ENCODE data around the gene NAA35.
"Not testable (repeated sequence)": the region's sequence is repeated elsewhere in the genome, so short reads cannot be mapped to it uniquely, and the experiment has no call there.

NAA35 gene

GRCh38 chr9:86047361-86047760 is 106.4 kb downstream of the NAA35 start:
- ChIA-PET CTCF (no interaction called here), POLR2A (interaction anchor here (0.6 kb wide), 1 partner anchor 34 kb away, joined by 3 read pairs; no protein-coding TSS in a partner anchor)
- TF ChIP-seq FOXK2 (IDR thresholded peaks at IDR 0.05) (no peak), FOXA1 (IDR thresholded peaks at IDR 0.05) (no peak), PKNOX1 (IDR thresholded peaks at IDR 0.05) (no peak), SUZ12 (IDR thresholded peaks at IDR 0.05) (no peak)
- DNase-seq (ENCODE audit: extremely low spot score) = no peak

- POLR2A ChIA-PET = interaction anchor here (0.6 kb wide), 1 partner anchor 33 kb away, joined by 3 read pairs; no protein-coding TSS in a partner anchor
- DNase-seq (ENCODE audit: extremely low spot score); CTCF ChIA-PET: not testable (repeated sequence)
Observed at GRCh38 chr9:86048018-86048742, 107.2 kb downstream of the NAA35 start.

- POLR2A ChIA-PET = no interaction called here
- CTCF ChIA-PET = no interaction called here
- TF ChIP-seq TARDBP (IDR thresholded peaks at IDR 0.05) (peak; percentile 38), ELF4 (IDR thresholded peaks at IDR 0.05) (no peak), FOXM1 (IDR thresholded peaks at IDR 0.05; ENCODE audit: borderline replicate concordance) (no peak), PKNOX1 (IDR thresholded peaks at IDR 0.05) (no peak), CTBP1 (IDR thresholded peaks at IDR 0.05; ENCODE audit: borderline replicate concordance) (no peak), L3MBTL2 (conservative IDR thresholded peaks at IDR 0.05) (no peak), FOXA1 (IDR thresholded peaks at IDR 0.05) (no peak), LEF1 (IDR thresholded peaks at IDR 0.05; ENCODE audit: borderline replicate concordance) (no peak)
Observed at GRCh38 chr9:86052556-86053468, 111.9 kb downstream of the NAA35 start.

GRCh38 chr9:86054695-86055094 is 113.7 kb downstream of the NAA35 start:
- ChIA-PET CTCF (no interaction called here), POLR2A (no interaction called here)
- no peak for DNase-seq (ENCODE audit: extremely low spot score)
- TF ChIP-seq FOXK2 (IDR thresholded peaks at IDR 0.05) = no peak
- TF ChIP-seq LEF1 (IDR thresholded peaks at IDR 0.05; ENCODE audit: borderline replicate concordance) = no peak
- no peak for TF ChIP-seq SUZ12 (IDR thresholded peaks at IDR 0.05)
- TF ChIP-seq L3MBTL2 (conservative IDR thresholded peaks at IDR 0.05) = no peak
- TF ChIP-seq SP1 (IDR thresholded peaks at IDR 0.05) = no peak
- no peak for TF ChIP-seq PKNOX1 (IDR thresholded peaks at IDR 0.05)
- no peak for TF ChIP-seq FOXA1 (IDR thresholded peaks at IDR 0.05)
- no peak for TF ChIP-seq NFRKB (IDR thresholded peaks at IDR 0.05)

More at GRCh38 chr9:86052556-86053468, 111.9 kb downstream of the NAA35 start:
- no peak for DNase-seq (ENCODE audit: extremely low spot score)

- ChIA-PET CTCF (no interaction called here), POLR2A (no interaction called here)
- TF ChIP-seq ZNF384 (IDR thresholded peaks at IDR 0.05) (no peak), FOXM1 (IDR thresholded peaks at IDR 0.05; ENCODE audit: borderline replicate concordance) (no peak), SP1 (IDR thresholded peaks at IDR 0.05) (no peak), PKNOX1 (IDR thresholded peaks at IDR 0.05) (no peak), FOXA1 (IDR thresholded peaks at IDR 0.05) (no peak), ARNT (IDR thresholded peaks at IDR 0.05) (no peak), CTBP1 (IDR thresholded peaks at IDR 0.05; ENCODE audit: borderline replicate concordance) (no peak), LEF1 (IDR thresholded peaks at IDR 0.05; ENCODE audit: borderline replicate concordance) (no peak), FOXK2 (IDR thresholded peaks at IDR 0.05) (no peak), NFRKB (IDR thresholded peaks at IDR 0.05) (no peak), L3MBTL2 (conservative IDR thresholded peaks at IDR 0.05) (no peak)
- no peak for DNase-seq (ENCODE audit: extremely low spot score)
Observed at GRCh38 chr9:86057491-86057890, 116.5 kb downstream of the NAA35 start.

- ChIA-PET CTCF (no interaction called here), POLR2A (no interaction called here)
- no peak for DNase-seq (ENCODE audit: extremely low spot score)
- TF ChIP-seq PKNOX1 (IDR thresholded peaks at IDR 0.05) = no peak
Observed at GRCh38 chr9:86061972-86062739, 121.2 kb downstream of the NAA35 start.
